ENCODE results near the gene AQP10.

DNA sequence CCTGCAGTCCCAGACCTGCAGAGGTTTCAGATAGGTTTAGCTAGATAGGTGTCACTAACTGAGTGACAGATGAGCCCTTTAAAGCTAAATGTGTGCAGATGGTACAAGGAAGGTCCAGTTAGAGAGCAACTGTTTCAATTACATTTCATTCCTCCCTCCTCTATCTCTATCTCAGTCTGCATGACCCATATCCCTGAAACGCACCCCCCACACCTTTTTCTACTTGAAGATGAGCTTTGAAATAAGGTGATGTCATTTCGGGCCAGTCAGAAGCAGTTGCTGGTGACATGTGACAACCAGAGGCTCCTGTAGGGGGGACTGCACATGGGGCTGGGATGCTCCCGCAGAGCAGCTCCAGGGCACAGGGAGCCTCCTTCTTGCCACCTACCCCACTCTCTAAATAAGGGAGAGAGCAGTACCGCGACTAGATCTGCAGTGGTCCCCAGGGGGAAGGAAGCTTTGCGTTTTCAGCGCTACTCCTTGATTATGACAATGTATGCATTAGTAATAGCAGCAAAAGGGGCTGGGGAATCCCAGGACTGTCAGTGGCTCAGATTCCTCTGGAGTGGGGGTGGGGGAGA lies 8.7 kb downstream of the AQP10 start:
- TF ChIP-seq, protein P1, sequence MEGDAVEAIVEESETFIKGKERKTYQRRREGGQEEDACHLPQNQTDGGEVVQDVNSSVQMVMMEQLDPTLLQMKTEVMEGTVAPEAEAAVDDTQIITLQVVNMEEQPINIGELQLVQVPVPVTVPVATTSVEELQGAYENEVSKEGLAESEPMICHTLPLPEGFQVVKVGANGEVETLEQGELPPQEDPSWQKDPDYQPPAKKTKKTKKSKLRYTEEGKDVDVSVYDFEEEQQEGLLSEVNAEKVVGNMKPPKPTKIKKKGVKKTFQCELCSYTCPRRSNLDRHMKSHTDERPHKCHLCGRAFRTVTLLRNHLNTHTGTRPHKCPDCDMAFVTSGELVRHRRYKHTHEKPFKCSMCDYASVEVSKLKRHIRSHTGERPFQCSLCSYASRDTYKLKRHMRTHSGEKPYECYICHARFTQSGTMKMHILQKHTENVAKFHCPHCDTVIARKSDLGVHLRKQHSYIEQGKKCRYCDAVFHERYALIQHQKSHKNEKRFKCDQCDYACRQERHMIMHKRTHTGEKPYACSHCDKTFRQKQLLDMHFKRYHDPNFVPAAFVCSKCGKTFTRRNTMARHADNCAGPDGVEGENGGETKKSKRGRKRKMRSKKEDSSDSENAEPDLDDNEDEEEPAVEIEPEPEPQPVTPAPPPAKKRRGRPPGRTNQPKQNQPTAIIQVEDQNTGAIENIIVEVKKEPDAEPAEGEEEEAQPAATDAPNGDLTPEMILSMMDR (IDR thresholded peaks at IDR 0.05): no peak
- no peak for TF ChIP-seq POLR2A (IDR thresholded peaks at IDR 0.05)
